Mucosa of descending colon (tissue), 3 donors: ENCODE data around the gene KANK2. TPM values are rescaled to one million over a fixed set of nuclear protein-coding genes. Genes with fewer than 3 reads are reported as not detected.

Experiments used
- ATAC-seq: fragments of 200-7000 bp; cut with Tn5 transposase; one replicate; pipeline ENCODE4 v1.9.1; 2020; ENCODE audit warnings: mild to moderate bottlenecking, moderate library complexity
- DNase-seq, 3 donors: peaks; one replicate each; pipeline ENCODE4 v3.0.0-alpha.2; 2020
- H3K36me3 ChIP-seq: fragments of 200-600 bp; one replicate; pipeline ENCODE4 v1.8.0; 2021; ENCODE audit warnings: low read depth, mild to moderate bottlenecking
- H3K4me1 ChIP-seq: fragments of 200-600 bp; one replicate; pipeline ENCODE4 v1.8.0; 2021; ENCODE audit warnings: low read depth, mild to moderate bottlenecking
- H3K4me3 ChIP-seq: fragments of 200-600 bp; one replicate; pipeline ENCODE4 v1.8.0; 2021; ENCODE audit warnings: mild to moderate bottlenecking
- H3K9me3 ChIP-seq: fragments of 200-600 bp; one replicate; pipeline ENCODE4 v1.8.0; 2021; ENCODE audit warnings: mild to moderate bottlenecking
- CTCF ChIP-seq: fragments of 200-600 bp; IDR thresholded peaks from one replicate; pipeline ENCODE4 v1.8.0; 2022; ENCODE audit warnings: antibody characterized with exemption, mild to moderate bottlenecking
- intact Hi-C, 2 donors: fragments of 100-400 bp; cut with DNase I in 1 of 2; cut with micrococcal nuclease in 1 of 2; formaldehyde crosslinking; loops; one replicate each; pipeline versions ENCODE4 v1.11.0 to v1.11.1; 2022; cut with DNase I, micrococcal nuclease
- total RNA-seq, 3 donors: library from RNA; stranded (reverse); fragmentation: NEBNext Ultra II Directional in 2 of 3; extraction: Animal tissue kit (Norgen Biotek cat#: 25700) in 2 of 3; gene quantifications; one replicate each; pipeline versions ENCODE4 v1.2.1 to v1.2.4, GENCODE V29; 2021 to 2023
- donor health status: DM: no; HTN: no; CAD: no; lungs with moderate emphysema.
- donor health status: DM: no; HTN: no; CAD: no.
- donor health status: DM: no; HTN: yes; CAD: no.

Gene KANK2
- total RNA-seq, 3 donors from 2014 or later: 28.0 to 562 (median 77.5) TPM

- DNase-seq (no peak), ATAC-seq (no peak)
- peaks cover 9% of the 10 kb centered on the region for H3K9me3 ChIP-seq
- TF ChIP-seq CTCF: no peak
- H3K4me3 ChIP-seq: no peak overlapping the region
- no peaks in the 10 kb centered on the region for H3K4me1 ChIP-seq
- intact Hi-C loops: no loop called here
- peaks cover 8% of the 10 kb centered on the region for H3K36me3 ChIP-seq
Measured at GRCh38 chr19:11224429-11224828, 27.1 kb upstream of the KANK2 start.

- no peak for TF ChIP-seq CTCF
- DNase-seq (no peak), ATAC-seq (no peak)
- Histone ChIP-seq H3K9me3 (peaks cover 9% of the 10 kb centered on the region), H3K36me3 (peaks cover 8% of the 10 kb centered on the region), H3K4me3 (no peak overlapping the region), H3K4me1 (no peaks in the 10 kb centered on the region)
- intact Hi-C loops: no loop called here
Measured at GRCh38 chr19:11223200-11223599, 25.9 kb upstream of the KANK2 start.

- ATAC-seq (no peak), DNase-seq (no peak)
- peaks cover 8% of the 10 kb centered on the region for H3K36me3 ChIP-seq
- peaks cover 9% of the 10 kb centered on the region for H3K9me3 ChIP-seq
- no peaks in the 10 kb centered on the region for H3K4me1 ChIP-seq
- no peak overlapping the region for H3K4me3 ChIP-seq
- intact Hi-C loops: no loop called here
- no peak for TF ChIP-seq CTCF
Measured at GRCh38 chr19:11221082-11221598, 23.8 kb upstream of the KANK2 start.

GRCh38 chr19:11214387-11214786 is 17.0 kb upstream of the KANK2 start:
- TF ChIP-seq CTCF: no peak
- no peak overlapping the region for H3K4me3 ChIP-seq
- H3K36me3 ChIP-seq: no peaks in the 10 kb centered on the region
- H3K9me3 ChIP-seq: no peaks in the 10 kb centered on the region
- DNase-seq: no peak
- intact Hi-C loops: no loop called here
- no peak for ATAC-seq
- no peaks in the 10 kb centered on the region for H3K4me1 ChIP-seq

- DNase-seq: no peak
- intact Hi-C loops: no loop called here
- Histone ChIP-seq H3K9me3 (no peaks in the 10 kb centered on the region), H3K4me3 (no peak overlapping the region), H3K36me3 (no peaks in the 10 kb centered on the region), H3K4me1 (no peaks in the 10 kb centered on the region)
- TF ChIP-seq CTCF: no peak
- no peak for ATAC-seq
Measured at GRCh38 chr19:11210656-11210928, 13.2 kb upstream of the KANK2 start.
